Activated CD4-positive, alpha-beta T cell treated with anti-CD3 and anti-CD28 coated beads, Interleukin-2, Interleukin-6, amounts not matched to agents 100 ng/mL and 50 ng/mL, durations not matched to agents 16 hours and 8 hours (primary cell): ENCODE results near the gene FBXL7.
"Not testable (repeated sequence)": the region's sequence is repeated elsewhere in the genome, so short reads cannot be mapped to it uniquely, and the experiment has no call there.

Experiments used
- DNase-seq: peaks from one replicate; pipeline ENCODE4 v3.0.0-alpha.2; 2020

FBXL7 gene

GRCh38 chr5:15834596-15835245, 334.7 kb downstream of the FBXL7 start:
- DNase-seq, result no peak

GRCh38 chr5:15835514-15835913, 335.5 kb downstream of the FBXL7 start:
- DNase-seq, result no peak

GRCh38 chr5:15837551-15838289, 337.7 kb downstream of the FBXL7 start:
- no peak for DNase-seq

- no peak for DNase-seq
Measured at GRCh38 chr5:15844253-15844652, 344.3 kb downstream of the FBXL7 start.

- DNase-seq, result no peak
Measured at GRCh38 chr5:15844871-15845270, 344.9 kb downstream of the FBXL7 start.

- no peak for DNase-seq
Measured at GRCh38 chr5:15850536-15850935, 350.6 kb downstream of the FBXL7 start.

GRCh38 chr5:15850939-15851341, 351.0 kb downstream of the FBXL7 start:
- no peak for DNase-seq

- DNase-seq, result no peak
Measured at GRCh38 chr5:15852217-15852616, 352.2 kb downstream of the FBXL7 start.

GRCh38 chr5:15852949-15853348, 353.0 kb downstream of the FBXL7 start:
- no peak for DNase-seq

- no peak for DNase-seq
Measured at GRCh38 chr5:15858326-15858725, 358.3 kb downstream of the FBXL7 start.

- no peak for DNase-seq
Measured at GRCh38 chr5:15864536-15865215, 364.7 kb downstream of the FBXL7 start.

GRCh38 chr5:15872259-15872658, 372.3 kb downstream of the FBXL7 start:
- DNase-seq, result not testable (repeated sequence)

- DNase-seq, result no peak
Measured at GRCh38 chr5:15877914-15878313, 377.9 kb downstream of the FBXL7 start.

- no peak for DNase-seq
Measured at GRCh38 chr5:15880201-15880600, 380.2 kb downstream of the FBXL7 start.

- DNase-seq, result no peak
Measured at GRCh38 chr5:15885156-15885555, 385.2 kb downstream of the FBXL7 start.

GRCh38 chr5:15886156-15886555, 386.2 kb downstream of the FBXL7 start:
- DNase-seq, result no peak

GRCh38 chr5:15887093-15887492, 387.1 kb downstream of the FBXL7 start:
- no peak for DNase-seq

- no peak for DNase-seq
Measured at GRCh38 chr5:15889001-15889400, 389.0 kb downstream of the FBXL7 start.

- no peak for DNase-seq
Measured at GRCh38 chr5:15893866-15894265, 393.9 kb downstream of the FBXL7 start.

- DNase-seq, result no peak
Measured at GRCh38 chr5:15897656-15898055, 397.7 kb downstream of the FBXL7 start.

GRCh38 chr5:15898641-15899040, 398.7 kb downstream of the FBXL7 start:
- no peak for DNase-seq

GRCh38 chr5:15899481-15899880, 399.5 kb downstream of the FBXL7 start:
- DNase-seq, result no peak

GRCh38 chr5:15901151-15901550, 401.2 kb downstream of the FBXL7 start:
- no peak for DNase-seq

- DNase-seq, result no peak
Measured at GRCh38 chr5:15902066-15902465, 402.1 kb downstream of the FBXL7 start.
